Smooth muscle cell (in vitro differentiated cells): ENCODE data around the gene ZNF25. TPM values are rescaled to one million over a fixed set of nuclear protein-coding genes. Genes with fewer than 3 reads are reported as not detected.
"Not testable (repeated sequence)": the region's sequence is repeated elsewhere in the genome, so short reads cannot be mapped to it uniquely, and the experiment has no call there.

Experiments
- DNase-seq: peaks from one replicate; lab custom pipeline; 2025; ENCODE audit not compliant: unreplicated experiment; lab: John Stamatoyannopoulos, UW
- H2AFZ ChIP-seq: fragments of 200-600 bp; sonication (generic); 2 replicates; pipeline ENCODE4 v1.6.0; 2016; ENCODE audit warnings: antibody characterized with exemption, low read depth, mild to moderate bottlenecking
- H3F3A ChIP-seq: fragments of 200-600 bp; sonication (generic); 2 replicates; pipeline ENCODE4 v1.6.0; 2017; ENCODE audit warnings: antibody characterized with exemption, low read depth
- H3K27ac ChIP-seq: fragments of 200-600 bp; sonication (generic); 2 replicates; pipeline ENCODE4 v1.5.1; 2016; ENCODE audit warnings: low read depth, mild to moderate bottlenecking
- H3K27me3 ChIP-seq: fragments of 200-600 bp; sonication (generic); 2 replicates; pipeline ENCODE4 v1.6.1; 2016; ENCODE audit warnings: low read depth, mild to moderate bottlenecking
- H3K36me3 ChIP-seq: fragments of 200-600 bp; sonication (generic); 2 replicates; pipeline ENCODE4 v1.5.1; 2016; ENCODE audit warnings: low read depth
- H3K4me1 ChIP-seq: fragments of 200-600 bp; sonication (generic); 2 replicates; pipeline ENCODE4 v1.5.1; 2016; ENCODE audit warnings: low read depth
- H3K4me2 ChIP-seq: fragments of 200-600 bp; sonication (generic); 2 replicates; pipeline ENCODE4 v1.6.0; 2016; ENCODE audit warnings: mild to moderate bottlenecking
- H3K4me3 ChIP-seq: fragments of 200-600 bp; sonication (generic); 2 replicates; pipeline ENCODE4 v1.5.1; 2016; ENCODE audit warnings: mild to moderate bottlenecking
- H3K79me2 ChIP-seq: fragments of 200-600 bp; sonication (generic); 2 replicates; pipeline ENCODE4 v1.6.0; 2016; ENCODE audit warnings: low read depth, mild to moderate bottlenecking
- H3K9ac ChIP-seq: fragments of 200-600 bp; sonication (generic); 2 replicates; pipeline ENCODE4 v1.6.0; 2016; ENCODE audit warnings: low read depth
- H3K9me3 ChIP-seq: fragments of 200-600 bp; sonication (generic); replicated peaks from 2 replicates; pipeline ENCODE4 v1.5.1; 2016; ENCODE audit warnings: low read depth
- H4K20me1 ChIP-seq: fragments of 200-600 bp; sonication (generic); 2 replicates; pipeline ENCODE4 v1.6.0; 2016; ENCODE audit warnings: low read depth
- WGBS: methylation state at CpG from one replicate; pipeline ENCODE4 v1.1.7; 2016; ENCODE audit warnings: low lambda C conversion rate; 5-methylcytosine and 5-hydroxymethylcytosine counted together
- polyA plus RNA-seq: library from polyadenylated mRNA; unstranded; fragments of >200 nt; fragmentation: Nextera tagmentation; extraction: Ambion mirVana; gene quantifications from 2 replicates; pipeline ENCODE4 v1.2.1, GENCODE V29; 2016
- total RNA-seq: library from RNA; depleted of rRNA; stranded (reverse); fragments of >200 nt; gene quantifications from 2 replicates; pipeline ENCODE4 v1.2.3, GENCODE V29; 2014
- TF ChIP-seq, protein P1 (sequence below): fragments of 200-600 bp; sonication (generic); IDR thresholded peaks from 2 replicates; pipeline ENCODE4 v1.5.1; 2017; ENCODE audit warnings: borderline replicate concordance, mild to moderate bottlenecking, antibody characterized with exemption; ENCODE audit not compliant: insufficient read depth, poor library complexity, severe bottlenecking

The ZNF25 gene
- total and polyA plus RNA-seq, 2 experiments from 2014 or later, result 3.6 to 6.9 TPM

- Histone ChIP-seq H3K9ac (no peak overlapping the region), H4K20me1 (no peaks in the 10 kb centered on the region), H3K4me1 (no peaks in the 10 kb centered on the region), H2AFZ (no peak overlapping the region), H3K79me2 (no peaks in the 10 kb centered on the region), H3K27ac (no peak overlapping the region), H3K4me2 (no peak overlapping the region), H3K9me3 (no peaks in the 10 kb centered on the region), H3K36me3 (no peaks in the 10 kb centered on the region), H3K27me3 (no peaks in the 10 kb centered on the region), H3K4me3 (no peak overlapping the region), H3F3A (no peaks in the 10 kb centered on the region)
- no peak for DNase-seq
- TF ChIP-seq, protein P1, sequence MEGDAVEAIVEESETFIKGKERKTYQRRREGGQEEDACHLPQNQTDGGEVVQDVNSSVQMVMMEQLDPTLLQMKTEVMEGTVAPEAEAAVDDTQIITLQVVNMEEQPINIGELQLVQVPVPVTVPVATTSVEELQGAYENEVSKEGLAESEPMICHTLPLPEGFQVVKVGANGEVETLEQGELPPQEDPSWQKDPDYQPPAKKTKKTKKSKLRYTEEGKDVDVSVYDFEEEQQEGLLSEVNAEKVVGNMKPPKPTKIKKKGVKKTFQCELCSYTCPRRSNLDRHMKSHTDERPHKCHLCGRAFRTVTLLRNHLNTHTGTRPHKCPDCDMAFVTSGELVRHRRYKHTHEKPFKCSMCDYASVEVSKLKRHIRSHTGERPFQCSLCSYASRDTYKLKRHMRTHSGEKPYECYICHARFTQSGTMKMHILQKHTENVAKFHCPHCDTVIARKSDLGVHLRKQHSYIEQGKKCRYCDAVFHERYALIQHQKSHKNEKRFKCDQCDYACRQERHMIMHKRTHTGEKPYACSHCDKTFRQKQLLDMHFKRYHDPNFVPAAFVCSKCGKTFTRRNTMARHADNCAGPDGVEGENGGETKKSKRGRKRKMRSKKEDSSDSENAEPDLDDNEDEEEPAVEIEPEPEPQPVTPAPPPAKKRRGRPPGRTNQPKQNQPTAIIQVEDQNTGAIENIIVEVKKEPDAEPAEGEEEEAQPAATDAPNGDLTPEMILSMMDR, result no peak
- WGBS, result 89% methylated on average over 6 of the region's 6 CpGs
Observed at GRCh38 chr10:38003026-38003425, 26.6 kb upstream of the ZNF25 start.

- not testable (repeated sequence) for H3K27ac ChIP-seq, H3K4me2 ChIP-seq, H3F3A ChIP-seq, H4K20me1 ChIP-seq, H3K27me3 ChIP-seq, DNase-seq, H3K36me3 ChIP-seq, H3K9me3 ChIP-seq, H3K4me1 ChIP-seq, H3K79me2 ChIP-seq, H2AFZ ChIP-seq, H3K4me3 ChIP-seq, H3K9ac ChIP-seq
- WGBS, result 83% methylated on average over 1 of the region's 1 CpG
Observed at GRCh38 chr10:38000474-38000873, 24.0 kb upstream of the ZNF25 start.

DNA sequence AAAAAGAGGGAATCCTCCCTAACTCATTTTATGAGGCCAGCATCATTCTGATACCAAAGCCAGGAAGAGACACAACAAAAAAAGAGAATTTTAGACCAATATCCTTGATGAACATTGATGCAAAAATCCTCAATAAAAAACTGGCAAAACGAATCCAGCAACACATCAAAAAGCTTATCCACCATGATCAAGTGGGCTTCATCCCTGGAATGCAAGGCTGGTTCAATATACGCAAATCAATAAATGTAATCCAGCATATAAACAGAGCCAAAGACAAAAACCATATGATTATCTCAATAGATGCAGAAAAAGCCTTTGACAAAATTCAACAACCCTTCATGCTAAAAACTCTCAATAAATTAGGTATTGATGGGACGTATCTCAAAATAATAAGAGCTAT lies 22.5 kb upstream of the ZNF25 start:
- not testable (repeated sequence) for H3F3A ChIP-seq, H2AFZ ChIP-seq, H3K4me3 ChIP-seq, DNase-seq, H3K4me1 ChIP-seq, H3K4me2 ChIP-seq, H3K79me2 ChIP-seq, H3K9me3 ChIP-seq, H3K36me3 ChIP-seq, H3K27me3 ChIP-seq, H3K27ac ChIP-seq, H4K20me1 ChIP-seq, H3K9ac ChIP-seq
- 71% methylated on average over 3 of the region's 3 CpGs for WGBS

GRCh38 chr10:37992083-37992482 lies 15.6 kb upstream of the ZNF25 start:
- Histone ChIP-seq H3K79me2 (no peaks in the 10 kb centered on the region), H2AFZ (no peak overlapping the region), H4K20me1 (no peaks in the 10 kb centered on the region), H3K9me3 (no peaks in the 10 kb centered on the region), H3K27me3 (no peaks in the 10 kb centered on the region), H3K36me3 (no peaks in the 10 kb centered on the region), H3K27ac (no peak overlapping the region), H3K4me2 (no peak overlapping the region), H3K4me3 (no peak overlapping the region), H3F3A (no peaks in the 10 kb centered on the region), H3K9ac (no peak overlapping the region), H3K4me1 (no peaks in the 10 kb centered on the region)
- 59% methylated on average over 3 of the region's 3 CpGs for WGBS
- TF ChIP-seq, protein P1, result no peak
- DNase-seq, result no peak

GRCh38 chr10:37991655-37992054 lies 15.2 kb upstream of the ZNF25 start:
- Histone ChIP-seq H3F3A (no peaks in the 10 kb centered on the region), H3K79me2 (no peaks in the 10 kb centered on the region), H3K9me3 (no peaks in the 10 kb centered on the region), H3K4me2 (no peak overlapping the region), H4K20me1 (no peaks in the 10 kb centered on the region), H2AFZ (no peak overlapping the region), H3K27ac (no peak overlapping the region), H3K9ac (no peak overlapping the region), H3K4me1 (no peaks in the 10 kb centered on the region), H3K36me3 (no peaks in the 10 kb centered on the region), H3K4me3 (no peak overlapping the region), H3K27me3 (no peaks in the 10 kb centered on the region)
- no peak for DNase-seq
- TF ChIP-seq, protein P1, result no peak
- WGBS, result 63% methylated on average over 2 of the region's 2 CpGs
